Right lobe of liver (tissue), 6 donors: ENCODE results near the gene KRTAP2-4. TPM values are rescaled to one million over a fixed set of nuclear protein-coding genes. Genes with fewer than 3 reads are reported as not detected.
"Not testable (repeated sequence)": the region's sequence is repeated elsewhere in the genome, so short reads cannot be mapped to it uniquely, and the experiment has no call there.

ENCODE experiments used
- ATAC-seq, 4 donors: fragments of 200-7000 bp; cut with Tn5 transposase; one replicate each; pipeline ENCODE4 v1.9.1; 2020; ENCODE audit warnings: mild to moderate bottlenecking in 4 of 4, moderate library complexity in 4 of 4
- DNase-seq, 3 donors: peaks; one replicate each; pipeline ENCODE4 v3.0.0-alpha.2; 2020
- H3K27ac ChIP-seq, 3 donors: fragments of 200-600 bp; one replicate each; pipeline ENCODE4 v1.8.0; 2022
- H3K27me3 ChIP-seq, 2 donors: fragments of 200-600 bp; one replicate each; pipeline ENCODE4 v1.8.0; 2022
- H3K36me3 ChIP-seq, 4 donors: fragments of 200-600 bp; sonication (generic) in 1 of 4; one replicate each; pipeline versions ENCODE4 v1.5.1 to v1.8.0; 2017 to 2022; ENCODE audit warnings: control low read depth in 1 of 4
- H3K4me1 ChIP-seq, 4 donors: fragments of 200-600 bp; sonication (generic) in 1 of 4; one replicate each; pipeline versions ENCODE4 v1.5.1 to v1.8.0; 2017 to 2022; ENCODE audit warnings: control low read depth in 1 of 4
- H3K4me3 ChIP-seq, 3 donors: fragments of 200-600 bp; one replicate each; pipeline ENCODE4 v1.8.0; 2022
- H3K9me3 ChIP-seq, 4 donors: fragments of 200-600 bp; sonication (generic) in 1 of 4; one replicate each; pipeline versions ENCODE4 v1.5.1 to v1.8.0; 2017 to 2022; ENCODE audit warnings: control low read depth in 1 of 4
- CTCF ChIP-seq, 4 donors: fragments of 200-600 bp in 3 of 4; fragments of 450-650 bp in 1 of 4; IDR thresholded peaks; one replicate each; pipeline versions ENCODE4 v1.5.1 to v1.8.0; 2016 to 2022; ENCODE audit warnings: antibody characterized with exemption in 4 of 4, mild to moderate bottlenecking in 2 of 4
- POLR2A ChIP-seq: fragments of 450-650 bp; IDR thresholded peaks from one replicate; pipeline ENCODE4 v1.6.1; 2017; ENCODE audit warnings: antibody characterized with exemption, mild to moderate bottlenecking
- WGBS: methylation state at CpG from one replicate; pipeline ENCODE4 v1.1.6; 2018; ENCODE audit warnings: low coverage, low lambda C conversion rate; ENCODE audit not compliant: insufficient coverage; ENCODE audit errors: missing lambda C conversion rate; 5-methylcytosine and 5-hydroxymethylcytosine counted together
- intact Hi-C, 2 donors: fragments of 100-400 bp; cut with DNase I; formaldehyde crosslinking; loops; one replicate each; pipeline versions ENCODE4 v1.11.2 to v1.14.1; 2022
- total RNA-seq, 6 experiments: library from RNA; depleted of rRNA in 2 of 6; stranded (reverse); fragments of >200 nt in 2 of 6; fragmentation: NEBNext Ultra II Directional in 3 of 6; extraction: Animal tissue kit (Norgen Biotek cat#: 25700) in 3 of 6; gene quantifications; one replicate each; pipeline versions ENCODE4 v1.1.0 to v1.2.4, GENCODE V29; 2016 to 2023
- donor health status: DM: no; HTN: yes; CAD: no.
- donor health status: DM: no; HTN: no; CAD: no.
- donor health status: DM: no; HTN: no; CAD: no.
- donor health status: DM: no; HTN: yes; CAD: no.
- donor health status: DM: no; HTN: yes; CAD: no.

KRTAP2-4 gene
- total RNA-seq, 6 experiments from 2014 or later = not detected

- H3K4me1 ChIP-seq = no peaks in the 10 kb centered on the region
- 73% methylated on average over 2 of the region's 2 CpGs for WGBS
- intact Hi-C loops = no loop called here
- DNase-seq (no peak), ATAC-seq (no peak)
- no peak for TF ChIP-seq POLR2A
- TF ChIP-seq CTCF (IDR thresholded peaks at IDR 0.05) = no peak
- H3K4me3 ChIP-seq = no peak overlapping the region
- no peak overlapping the region for H3K27ac ChIP-seq
- no peaks in the 10 kb centered on the region for H3K27me3 ChIP-seq
- H3K9me3 ChIP-seq = no peaks in the 10 kb centered on the region
- H3K36me3 ChIP-seq = no peaks in the 10 kb centered on the region
These were observed 8.0 kb upstream of the KRTAP2-4 start for GRCh38 chr17:41073676-41074075.

GRCh38 chr17:41071606-41072360 lies 6.1 kb upstream of the KRTAP2-4 start:
- ATAC-seq (no peak), DNase-seq (no peak)
- TF ChIP-seq CTCF (IDR thresholded peaks at IDR 0.05) = no peak
- intact Hi-C loops = no loop called here
- Histone ChIP-seq H3K27ac (no peak overlapping the region), H3K36me3 (no peaks in the 10 kb centered on the region), H3K27me3 (no peaks in the 10 kb centered on the region), H3K9me3 (no peaks in the 10 kb centered on the region), H3K4me3 (no peak overlapping the region), H3K4me1 (no peaks in the 10 kb centered on the region)
- 67% methylated on average over 5 of the region's 5 CpGs for WGBS

GRCh38 chr17:41069031-41069430 lies 3.4 kb upstream of the KRTAP2-4 start:
- ATAC-seq (no peak), DNase-seq (no peak)
- Histone ChIP-seq H3K4me1 (no peaks in the 10 kb centered on the region), H3K27ac (no peak overlapping the region), H3K9me3 (no peaks in the 10 kb centered on the region), H3K4me3 (no peak overlapping the region), H3K27me3 (no peaks in the 10 kb centered on the region), H3K36me3 (no peaks in the 10 kb centered on the region)
- intact Hi-C loops = no loop called here
- 54% methylated on average over 3 of the region's 3 CpGs for WGBS
- TF ChIP-seq POLR2A = no peak
- no peak for TF ChIP-seq CTCF (IDR thresholded peaks at IDR 0.05)

- Histone ChIP-seq H3K27me3 (peaks cover 0 to 1% of the 10 kb centered on the region in 2 donors), H3K4me3 (no peak overlapping the region), H3K36me3 (no peaks in the 10 kb centered on the region), H3K27ac (no peak overlapping the region), H3K9me3 (no peaks in the 10 kb centered on the region), H3K4me1 (no peaks in the 10 kb centered on the region)
- no peak for TF ChIP-seq CTCF (IDR thresholded peaks at IDR 0.05)
- TF ChIP-seq POLR2A = no peak
- intact Hi-C loops = no loop called here
- DNase-seq (no peak), ATAC-seq (no peak)
These were observed 1.6 kb upstream of the KRTAP2-4 start for GRCh38 chr17:41067281-41067680.

- H3K9me3 ChIP-seq = not testable (repeated sequence)
- 48% methylated on average over 7 of the region's 16 CpGs for WGBS
These were observed 526 bp downstream of the KRTAP2-4 start for GRCh38 chr17:41065016-41065689.

More at GRCh38 chr17:41065016-41065689, 526 bp downstream of the KRTAP2-4 start:
- H3K4me3 ChIP-seq, H3K36me3 ChIP-seq, intact Hi-C loops, H3K27me3 ChIP-seq, H3K4me1 ChIP-seq, H3K27ac ChIP-seq, DNase-seq: not testable (repeated sequence)
- peak in 1 of 4 donors; percentile 43 for ATAC-seq
